ENCODE results near the gene MYO1G. TPM values are rescaled to one million over a fixed set of nuclear protein-coding genes. Genes with fewer than 3 reads are reported as not detected.
A peak's percentile ranks its signal among the peaks of the same experiment; 100 is the strongest.

The MYO1G gene
- total RNA-seq, 2 experiments from 2014 or later, result 23.6 to 87.3 TPM

DNA sequence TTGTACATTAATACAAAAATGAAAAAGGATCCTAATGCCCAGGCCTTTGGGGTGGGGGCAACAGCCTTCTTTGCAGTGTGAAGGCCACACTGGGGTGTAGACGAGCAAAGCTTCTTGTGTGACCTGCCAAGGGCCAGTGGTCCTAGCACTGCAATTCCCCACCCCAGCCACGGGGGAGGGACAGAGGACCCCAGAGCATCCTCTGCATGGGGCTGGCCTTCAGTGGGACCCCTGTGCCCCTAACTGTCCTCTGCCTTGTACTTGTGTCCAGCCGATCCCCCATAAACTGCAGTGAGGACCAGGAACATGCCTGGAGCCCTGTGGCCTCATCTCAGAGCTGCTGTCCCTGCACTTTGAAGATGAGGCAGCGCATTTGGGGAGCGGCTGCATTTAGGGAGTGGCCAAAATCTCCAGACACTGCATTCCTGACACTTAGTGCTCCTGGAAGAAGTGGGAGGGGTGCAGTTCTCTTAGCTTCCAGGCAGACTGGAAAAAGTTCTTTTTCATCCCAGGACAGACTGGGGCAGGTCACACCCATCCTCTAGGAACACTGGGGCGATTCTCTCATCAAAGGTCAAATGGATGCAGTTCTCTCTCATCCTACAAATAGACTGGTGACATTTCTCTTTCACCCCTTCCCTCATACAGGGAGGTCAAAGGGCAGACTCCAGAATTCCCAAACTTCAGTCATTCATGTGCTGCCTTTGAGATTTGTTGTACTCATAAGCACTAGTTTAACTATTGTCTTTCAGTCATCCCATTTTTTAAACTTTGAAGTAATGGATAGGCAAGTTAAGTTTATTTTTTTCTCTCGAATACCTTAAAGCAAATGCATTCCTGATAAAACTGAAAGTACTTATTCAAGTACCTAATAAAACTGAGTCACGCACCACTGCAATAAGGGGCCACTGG, 922 bp upstream of the MYO1G start:
- CTCF ChIA-PET (ENCODE audit: unreplicated experiment), result interaction anchor here (0.6 to 1.3 kb wide), 4 partner anchors 10 to 48 kb away, joined by 3 to 4 read pairs (median 3); no protein-coding TSS in a partner anchor
- Histone ChIP-seq H3K4me2 (ENCODE audit: low read length) (peak overlapping the region; percentile 94), H4K20me1 (ENCODE audit: insufficient read depth, low read length) (peaks cover 16% of the 10 kb centered on the region; the same call in 1 of the 2 replicates), H3K27ac (ENCODE audit: low read depth, low read length, poor library complexity, severe bottlenecking) (peak overlapping the region; percentile 84), H3K36me3 (ENCODE audit: insufficient read depth, low read length) (peaks cover 81% of the 10 kb centered on the region), H3K4me3 (ENCODE audit: low read depth, low read length, poor library complexity, severe bottlenecking) (peak overlapping the region; percentile 67), H2AFZ (ENCODE audit: low read length) (peak overlapping the region; percentile 5; the same call in 1 of the 2 replicates), H3K4me1 (ENCODE audit: insufficient read depth, low read length, poor library complexity, severe bottlenecking) (peaks cover 81% of the 10 kb centered on the region), H3K9me3 (ENCODE audit: low read length) (no peaks in the 10 kb centered on the region), H3K9me2 (ENCODE audit: insufficient read depth, low read length) (no peaks in the 10 kb centered on the region), H3K79me2 (ENCODE audit: insufficient read depth, low read depth, low read length) (peaks cover 36% of the 10 kb centered on the region)
- POLR2A ChIA-PET, result interaction anchor here (1.0 to 15.1 kb wide), 4 partner anchors 11 to 130 kb away, joined by 3 to 206 read pairs (median 5); partner anchors contain the start of gene CCM2
- intact Hi-C loops (cut with micrococcal nuclease; ENCODE audit: unreplicated experiment), result loop anchor here (1.0 to 10.0 kb wide), 5 partner anchors 22 to 785 kb away; partner anchors contain the start of genes H2AZ2 and TBRG4
- BruUV-seq (replicated peaks), result no TSS peak
- TF ChIP-seq, protein P1, sequence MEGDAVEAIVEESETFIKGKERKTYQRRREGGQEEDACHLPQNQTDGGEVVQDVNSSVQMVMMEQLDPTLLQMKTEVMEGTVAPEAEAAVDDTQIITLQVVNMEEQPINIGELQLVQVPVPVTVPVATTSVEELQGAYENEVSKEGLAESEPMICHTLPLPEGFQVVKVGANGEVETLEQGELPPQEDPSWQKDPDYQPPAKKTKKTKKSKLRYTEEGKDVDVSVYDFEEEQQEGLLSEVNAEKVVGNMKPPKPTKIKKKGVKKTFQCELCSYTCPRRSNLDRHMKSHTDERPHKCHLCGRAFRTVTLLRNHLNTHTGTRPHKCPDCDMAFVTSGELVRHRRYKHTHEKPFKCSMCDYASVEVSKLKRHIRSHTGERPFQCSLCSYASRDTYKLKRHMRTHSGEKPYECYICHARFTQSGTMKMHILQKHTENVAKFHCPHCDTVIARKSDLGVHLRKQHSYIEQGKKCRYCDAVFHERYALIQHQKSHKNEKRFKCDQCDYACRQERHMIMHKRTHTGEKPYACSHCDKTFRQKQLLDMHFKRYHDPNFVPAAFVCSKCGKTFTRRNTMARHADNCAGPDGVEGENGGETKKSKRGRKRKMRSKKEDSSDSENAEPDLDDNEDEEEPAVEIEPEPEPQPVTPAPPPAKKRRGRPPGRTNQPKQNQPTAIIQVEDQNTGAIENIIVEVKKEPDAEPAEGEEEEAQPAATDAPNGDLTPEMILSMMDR (conservative IDR thresholded peaks at IDR 0.05; ENCODE audit: low read length), result peak; percentile 68
- no peak for TF ChIP-seq EZH2phosphoT487 (IDR thresholded peaks at IDR 0.05; ENCODE audit: borderline replicate concordance, low read depth, low read length)
- peak; percentile 51 for DNase-seq (ENCODE audit: low spot score)

DNA sequence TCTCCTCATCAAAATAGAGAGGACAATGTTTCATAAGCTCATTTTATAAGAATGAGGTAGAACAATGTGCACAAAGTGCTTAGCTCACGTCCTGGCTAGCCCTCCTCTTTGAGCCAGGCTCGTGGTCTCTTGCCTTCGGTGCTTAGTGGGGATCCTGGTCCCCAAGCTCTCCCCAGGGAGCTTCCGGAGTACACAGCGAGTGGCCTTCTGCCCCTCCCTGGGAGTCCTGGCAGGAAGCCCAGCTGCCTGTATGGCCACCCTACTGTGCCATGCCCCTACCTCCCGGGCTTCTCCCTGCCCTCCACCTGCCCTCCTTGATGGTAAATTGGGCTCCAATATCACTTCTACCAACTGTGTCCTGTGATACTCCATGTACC, 868 bp downstream of the MYO1G start:
- no TSS peak for BruUV-seq (replicated peaks)
- POLR2A ChIA-PET, result interaction anchor here (0.6 to 15.1 kb wide), 6 partner anchors 15 to 51 kb away, joined by 3 to 206 read pairs (median 3); partner anchors contain the start of gene CCM2

More for the DNA sequence above, 868 bp downstream of the MYO1G start:
- intact Hi-C loops (cut with micrococcal nuclease; ENCODE audit: unreplicated experiment), result loop anchor here (2.0 to 10.0 kb wide), 4 partner anchors 129 to 787 kb away; partner anchors contain the start of genes H2AZ2 and TBRG4
- Histone ChIP-seq H3K4me3 (ENCODE audit: low read depth, low read length, poor library complexity, severe bottlenecking) (peak overlapping the region; percentile 67), H3K4me1 (ENCODE audit: insufficient read depth, low read length, poor library complexity, severe bottlenecking) (peaks cover 70% of the 10 kb centered on the region), H3K27ac (ENCODE audit: low read depth, low read length, poor library complexity, severe bottlenecking) (peak overlapping the region; percentile 84), H2AFZ (ENCODE audit: low read length) (no peak overlapping the region), H3K9me3 (ENCODE audit: low read length) (no peaks in the 10 kb centered on the region), H3K36me3 (ENCODE audit: insufficient read depth, low read length) (peaks cover 67% of the 10 kb centered on the region), H3K79me2 (ENCODE audit: insufficient read depth, low read depth, low read length) (peaks cover 18% of the 10 kb centered on the region; the same call in 1 of the 2 replicates), H4K20me1 (ENCODE audit: insufficient read depth, low read length) (no peaks in the 10 kb centered on the region; the same call in 1 of the 2 replicates), H3K9me2 (ENCODE audit: insufficient read depth, low read length) (no peaks in the 10 kb centered on the region), H3K4me2 (ENCODE audit: low read length) (peak overlapping the region; percentile 94)
- DNase-seq (ENCODE audit: low spot score), result peak; percentile 37
- TF ChIP-seq, protein P1 (conservative IDR thresholded peaks at IDR 0.05; ENCODE audit: low read length), result no peak
- TF ChIP-seq EZH2phosphoT487 (IDR thresholded peaks at IDR 0.05; ENCODE audit: borderline replicate concordance, low read depth, low read length), result no peak
- CTCF ChIA-PET (ENCODE audit: unreplicated experiment), result interaction anchor here (1.0 kb wide), 1 partner anchor 141 kb away, joined by 4 read pairs; no protein-coding TSS in a partner anchor

All from OCI-LY7 (cell line).